Keratinocyte (primary cell): ENCODE data around the gene APEH. TPM values are rescaled to one million over a fixed set of nuclear protein-coding genes. Genes with fewer than 3 reads are reported as not detected.

Source experiments
- DNase-seq: peaks from one replicate; pipeline ENCODE4 v3.0.0-alpha.2; 2011; ENCODE audit warnings: low read depth, missing footprints, low spot score
- FAIRE-seq: peaks from 2 replicates; lab custom pipeline; 2011; peaks lifted over from hg19 to GRCh38; lab: Jason Lieb, UNC
- H2AFZ ChIP-seq: 2 replicates; pipeline ENCODE4 v1.6.0; 2012; ENCODE audit warnings: low read length, control low read depth, inconsistent platforms; ENCODE audit not compliant: control insufficient read depth
- H3K27ac ChIP-seq: 2 replicates; pipeline ENCODE4 v1.5.1; 2011; ENCODE audit warnings: low read length; ENCODE audit not compliant: control insufficient read depth, insufficient read depth
- H3K27me3 ChIP-seq: 3 replicates; pipeline ENCODE4 v1.6.0; 2011; ENCODE audit warnings: low read length; ENCODE audit not compliant: control insufficient read depth, insufficient read depth; ENCODE audit errors: extremely low read depth
- H3K36me3 ChIP-seq, 2 experiments: 2 replicates in 1 of 2; 3 replicates in 1 of 2; pipeline ENCODE4 v1.5.1; 2011; ENCODE audit warnings: low read length in 2 of 2, mild to moderate bottlenecking in 1 of 2; ENCODE audit not compliant: control insufficient read depth in 2 of 2, insufficient read depth in 2 of 2; ENCODE audit errors: extremely low read depth in 1 of 2
- H3K4me1 ChIP-seq: 3 replicates; pipeline ENCODE4 v1.5.1; 2011; ENCODE audit warnings: low read length; ENCODE audit not compliant: control insufficient read depth, insufficient read depth; ENCODE audit errors: extremely low read depth
- H3K4me2 ChIP-seq: 3 replicates; pipeline ENCODE4 v1.6.0; 2011; ENCODE audit warnings: low read depth, low read length; ENCODE audit not compliant: control insufficient read depth, insufficient read depth; ENCODE audit errors: extremely low read depth
- H3K4me3 ChIP-seq, 3 experiments: fragments of 200-600 bp in 1 of 3; sonication (generic) in 1 of 3; 2 replicates in 2 of 3; 3 replicates in 1 of 3; pipeline ENCODE4 v1.5.1; 2011 to 2016; ENCODE audit warnings: low read length in 3 of 3, mild to moderate bottlenecking in 3 of 3, control low read depth in 2 of 3, inconsistent platforms in 1 of 3, low read depth in 1 of 3, mixed read lengths in 1 of 3, mixed run types in 1 of 3, moderate library complexity in 1 of 3; ENCODE audit not compliant: control insufficient read depth in 2 of 3, insufficient read depth in 2 of 3; ENCODE audit errors: extremely low read depth in 1 of 3
- H3K79me2 ChIP-seq: 2 replicates; pipeline ENCODE4 v1.6.0; 2012; ENCODE audit warnings: low read length; ENCODE audit not compliant: control insufficient read depth, insufficient read depth
- H3K9ac ChIP-seq: 3 replicates; pipeline ENCODE4 v1.6.0; 2011; ENCODE audit warnings: low read length; ENCODE audit not compliant: control insufficient read depth, insufficient read depth; ENCODE audit errors: extremely low read depth
- H3K9me1 ChIP-seq: 3 replicates; pipeline ENCODE4 v1.6.0; 2011; ENCODE audit warnings: low read length; ENCODE audit not compliant: control insufficient read depth, insufficient read depth; ENCODE audit errors: extremely low read depth
- H3K9me3 ChIP-seq: 2 replicates; pipeline ENCODE4 v1.5.1; 2012; ENCODE audit warnings: low read depth, low read length; ENCODE audit not compliant: control insufficient read depth
- H4K20me1 ChIP-seq: 3 replicates; pipeline ENCODE4 v1.6.0; 2011; ENCODE audit warnings: low read length; ENCODE audit not compliant: control insufficient read depth, insufficient read depth; ENCODE audit errors: extremely low read depth
- EZH2 ChIP-seq: IDR thresholded peaks from one replicate; pipeline ENCODE4 v1.6.1; 2012; ENCODE audit warnings: inconsistent platforms, mild to moderate bottlenecking, low read length, moderate library complexity
- dilution Hi-C: fragments of 300-500 bp; cut with MboI; formaldehyde crosslinking; loops from one replicate; pipeline ENCODE4 v1.7.0; 2020; ENCODE audit warnings: low sequenced_read_pairs; ENCODE audit not compliant: extremely low pct_ligation_motif_present
- polyA plus RNA-seq, 5 experiments: library from polyadenylated mRNA; depleted of rRNA in 3 of 5; stranded (reverse) in 3 of 5; stranded (forward) in 1 of 5; unstranded in 1 of 5; fragments of >200 nt; gene quantifications; 1 replicate in 1 of 5; 2 replicates in 3 of 5; 3 replicates in 1 of 5; pipeline versions ENCODE4 v1.2.1 to v1.2.3, GENCODE V29; 2011 to 2012; ENCODE audit warnings: missing spikeins in 2 of 5, low read depth in 1 of 5, low replicate concordance in 1 of 5
- TF ChIP-seq, protein P1 (sequence below), 3 experiments: IDR thresholded peaks in 1 of 3; conservative IDR thresholded peaks in 1 of 3; optimal IDR thresholded peaks in 1 of 3; 2 replicates in 2 of 3; 3 replicates in 1 of 3; pipeline versions ENCODE3 to v1.5.1; 2011; ENCODE audit warnings: low read length in 3 of 3, mild to moderate bottlenecking in 3 of 3, moderate library complexity in 2 of 3, control low read depth in 1 of 3, inconsistent platforms in 1 of 3; ENCODE audit not compliant: insufficient read depth in 2 of 3; ENCODE audit errors: extremely low read depth in 1 of 3

The APEH gene
- polyA plus RNA-seq, 1 donor (not counting 4 experiments of a cell fraction or from before 2014, with no cell fraction given): 106 TPM

DNA sequence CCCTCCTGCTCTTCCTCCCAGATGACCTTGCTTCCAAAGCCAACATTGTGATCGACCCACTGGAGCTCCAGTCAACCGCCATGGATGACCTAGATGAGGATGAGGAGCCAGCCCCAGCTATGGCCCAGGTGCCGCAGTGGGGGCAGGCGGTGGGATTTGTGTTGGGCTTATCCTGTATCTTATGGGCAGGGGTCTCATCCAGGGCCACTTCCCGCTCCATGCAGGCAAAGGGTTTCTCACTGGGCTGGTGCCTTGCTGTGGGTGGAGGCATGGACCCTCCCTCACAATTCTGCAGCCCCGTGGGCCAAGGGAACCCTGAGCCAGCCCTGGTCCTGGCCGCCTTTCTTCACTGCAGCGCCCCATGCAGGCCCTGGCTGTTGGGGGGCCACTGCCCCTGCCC lies 30.5 kb downstream of the APEH start:
- Histone ChIP-seq H2AFZ (no peak overlapping the region), H4K20me1 (no peaks in the 10 kb centered on the region), H3K27me3 (no peaks in the 10 kb centered on the region), H3K4me3 (no peak overlapping the region), H3K36me3 (peaks cover 27 to 35% of the 10 kb centered on the region in 2 experiments), H3K9me1 (no peaks in the 10 kb centered on the region), H3K4me2 (no peak overlapping the region), H3K4me1 (peaks cover 4% of the 10 kb centered on the region), H3K27ac (no peak overlapping the region), H3K9ac (no peak overlapping the region), H3K79me2 (no peaks in the 10 kb centered on the region), H3K9me3 (no peaks in the 10 kb centered on the region)
- dilution Hi-C loops: no loop called here
- FAIRE-seq: no peak
- TF ChIP-seq, protein P1, sequence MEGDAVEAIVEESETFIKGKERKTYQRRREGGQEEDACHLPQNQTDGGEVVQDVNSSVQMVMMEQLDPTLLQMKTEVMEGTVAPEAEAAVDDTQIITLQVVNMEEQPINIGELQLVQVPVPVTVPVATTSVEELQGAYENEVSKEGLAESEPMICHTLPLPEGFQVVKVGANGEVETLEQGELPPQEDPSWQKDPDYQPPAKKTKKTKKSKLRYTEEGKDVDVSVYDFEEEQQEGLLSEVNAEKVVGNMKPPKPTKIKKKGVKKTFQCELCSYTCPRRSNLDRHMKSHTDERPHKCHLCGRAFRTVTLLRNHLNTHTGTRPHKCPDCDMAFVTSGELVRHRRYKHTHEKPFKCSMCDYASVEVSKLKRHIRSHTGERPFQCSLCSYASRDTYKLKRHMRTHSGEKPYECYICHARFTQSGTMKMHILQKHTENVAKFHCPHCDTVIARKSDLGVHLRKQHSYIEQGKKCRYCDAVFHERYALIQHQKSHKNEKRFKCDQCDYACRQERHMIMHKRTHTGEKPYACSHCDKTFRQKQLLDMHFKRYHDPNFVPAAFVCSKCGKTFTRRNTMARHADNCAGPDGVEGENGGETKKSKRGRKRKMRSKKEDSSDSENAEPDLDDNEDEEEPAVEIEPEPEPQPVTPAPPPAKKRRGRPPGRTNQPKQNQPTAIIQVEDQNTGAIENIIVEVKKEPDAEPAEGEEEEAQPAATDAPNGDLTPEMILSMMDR (optimal IDR thresholded peaks at IDR 0.05 in 1 of 3, IDR thresholded peaks at IDR 0.05 in 1 of 3, conservative IDR thresholded peaks at IDR 0.05 in 1 of 3; ENCODE audit: extremely low read depth in 1 of 3, insufficient read depth in 2 of 3, low read length in 3 of 3): no peak
- TF ChIP-seq EZH2: no peak
- DNase-seq: no peak

DNA sequence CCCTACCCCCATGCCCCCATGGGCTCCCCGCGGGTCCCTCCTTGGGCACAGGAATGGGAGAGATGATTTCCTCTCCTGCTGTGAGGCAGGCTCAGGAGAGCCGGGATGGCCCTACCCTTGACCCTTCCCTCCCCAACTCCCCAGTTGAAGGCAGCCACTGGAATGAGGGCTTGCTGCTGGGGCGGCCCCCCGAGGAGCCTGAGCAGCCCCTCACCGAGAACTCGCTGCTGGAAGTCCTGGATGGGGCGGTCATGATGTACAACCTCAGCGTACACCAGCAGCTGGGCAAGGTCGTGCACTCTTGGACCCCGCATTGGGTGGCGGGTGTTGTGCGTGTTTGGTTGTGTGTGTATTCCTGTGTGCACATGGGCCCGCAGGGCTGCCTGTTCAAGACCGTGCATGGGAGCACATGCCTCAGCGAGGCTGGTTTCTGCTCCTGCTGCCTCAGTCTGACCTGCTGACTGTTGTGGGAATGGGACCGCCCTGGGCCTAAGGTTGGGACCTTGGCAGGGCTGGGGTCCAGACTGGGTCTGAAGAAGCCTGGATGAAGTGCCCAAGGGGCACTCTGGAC lies 31.3 kb downstream of the APEH start:
- no peaks in the 10 kb centered on the region for H3K27me3 ChIP-seq
- no peak overlapping the region for H3K4me2 ChIP-seq
- H4K20me1 ChIP-seq: no peaks in the 10 kb centered on the region
- DNase-seq (no peak), FAIRE-seq (no peak)
- TF ChIP-seq, protein P1 (optimal IDR thresholded peaks at IDR 0.05 in 1 of 3, IDR thresholded peaks at IDR 0.05 in 1 of 3, conservative IDR thresholded peaks at IDR 0.05 in 1 of 3; ENCODE audit: extremely low read depth in 1 of 3, insufficient read depth in 2 of 3, low read length in 3 of 3): no peak
- TF ChIP-seq EZH2: no peak
- no peaks in the 10 kb centered on the region for H3K9me3 ChIP-seq
- peaks cover 23 to 33% of the 10 kb centered on the region in 2 experiments for H3K36me3 ChIP-seq
- peaks cover 4% of the 10 kb centered on the region for H3K4me1 ChIP-seq
- H3K27ac ChIP-seq: no peak overlapping the region
- H3K79me2 ChIP-seq: no peaks in the 10 kb centered on the region
- H3K9me1 ChIP-seq: no peaks in the 10 kb centered on the region
- H2AFZ ChIP-seq: no peak overlapping the region
- no peak overlapping the region for H3K4me3 ChIP-seq
- dilution Hi-C loops: no loop called here
- no peak overlapping the region for H3K9ac ChIP-seq
